Measurements from ENCODE around the gene ATG7. TPM values are rescaled to one million over a fixed set of nuclear protein-coding genes. Genes with fewer than 3 reads are reported as not detected.
"Not testable (repeated sequence)": the region's sequence is repeated elsewhere in the genome, so short reads cannot be mapped to it uniquely, and the experiment has no call there.

The ATG7 gene
- total RNA-seq, 1 experiment from 2014 or later, result 56.1 TPM

DNA sequence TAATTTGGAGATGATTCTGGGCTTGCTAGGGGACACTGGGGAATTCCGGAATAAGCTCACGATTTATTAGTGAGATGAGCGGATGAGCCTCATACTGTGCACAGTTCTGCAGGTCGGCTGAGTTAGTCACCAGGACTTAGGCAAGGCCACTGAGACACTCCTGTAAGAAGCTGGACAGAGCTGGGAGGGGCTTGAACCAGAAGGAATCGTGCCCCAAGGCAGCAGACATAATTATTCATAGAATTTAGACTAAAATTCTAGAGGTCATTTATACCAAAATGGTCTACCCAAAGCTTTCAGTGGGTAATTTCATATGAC, 250.2 kb downstream of the ATG7 start:
- no peak overlapping the region for H3K4me3 ChIP-seq
- ChIA-PET POLR2A (ENCODE audit: unreplicated experiment) (no interaction called here), CTCF (no interaction called here)
- H3K4me2 ChIP-seq, result no peak overlapping the region
- H4K20me1 ChIP-seq (ENCODE audit: insufficient read depth), result no peaks in the 10 kb centered on the region
- no peaks in the 10 kb centered on the region for H3K36me3 ChIP-seq (ENCODE audit: low read depth)
- H2AFZ ChIP-seq, result no peak overlapping the region
- no peaks in the 10 kb centered on the region for H3K27me3 ChIP-seq (ENCODE audit: insufficient read depth, low read depth)
- H3F3A ChIP-seq (ENCODE audit: insufficient read depth, low read depth), result no peaks in the 10 kb centered on the region; the same call in 1 of the 2 replicates
- no peak overlapping the region for H3K27ac ChIP-seq
- no peak for DNase-seq
- TF ChIP-seq, protein P1, sequence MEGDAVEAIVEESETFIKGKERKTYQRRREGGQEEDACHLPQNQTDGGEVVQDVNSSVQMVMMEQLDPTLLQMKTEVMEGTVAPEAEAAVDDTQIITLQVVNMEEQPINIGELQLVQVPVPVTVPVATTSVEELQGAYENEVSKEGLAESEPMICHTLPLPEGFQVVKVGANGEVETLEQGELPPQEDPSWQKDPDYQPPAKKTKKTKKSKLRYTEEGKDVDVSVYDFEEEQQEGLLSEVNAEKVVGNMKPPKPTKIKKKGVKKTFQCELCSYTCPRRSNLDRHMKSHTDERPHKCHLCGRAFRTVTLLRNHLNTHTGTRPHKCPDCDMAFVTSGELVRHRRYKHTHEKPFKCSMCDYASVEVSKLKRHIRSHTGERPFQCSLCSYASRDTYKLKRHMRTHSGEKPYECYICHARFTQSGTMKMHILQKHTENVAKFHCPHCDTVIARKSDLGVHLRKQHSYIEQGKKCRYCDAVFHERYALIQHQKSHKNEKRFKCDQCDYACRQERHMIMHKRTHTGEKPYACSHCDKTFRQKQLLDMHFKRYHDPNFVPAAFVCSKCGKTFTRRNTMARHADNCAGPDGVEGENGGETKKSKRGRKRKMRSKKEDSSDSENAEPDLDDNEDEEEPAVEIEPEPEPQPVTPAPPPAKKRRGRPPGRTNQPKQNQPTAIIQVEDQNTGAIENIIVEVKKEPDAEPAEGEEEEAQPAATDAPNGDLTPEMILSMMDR (conservative IDR thresholded peaks at IDR 0.05), result no peak
- TF ChIP-seq EZH2 (IDR thresholded peaks at IDR 0.05; ENCODE audit: low read depth), result no peak
- intact Hi-C loops (cut with micrococcal nuclease; ENCODE audit: unreplicated experiment), result no loop called here
- H3K79me2 ChIP-seq (ENCODE audit: low read depth), result no peaks in the 10 kb centered on the region
- BruUV-seq (replicated peaks), result no TSS peak
- no peaks in the 10 kb centered on the region for H3K4me1 ChIP-seq (replicated peaks; ENCODE audit: insufficient read depth)
- H3K9me2 ChIP-seq (ENCODE audit: insufficient read depth), result no peaks in the 10 kb centered on the region
- no peaks in the 10 kb centered on the region for H3K9me3 ChIP-seq (ENCODE audit: insufficient read depth, low read depth)

DNA sequence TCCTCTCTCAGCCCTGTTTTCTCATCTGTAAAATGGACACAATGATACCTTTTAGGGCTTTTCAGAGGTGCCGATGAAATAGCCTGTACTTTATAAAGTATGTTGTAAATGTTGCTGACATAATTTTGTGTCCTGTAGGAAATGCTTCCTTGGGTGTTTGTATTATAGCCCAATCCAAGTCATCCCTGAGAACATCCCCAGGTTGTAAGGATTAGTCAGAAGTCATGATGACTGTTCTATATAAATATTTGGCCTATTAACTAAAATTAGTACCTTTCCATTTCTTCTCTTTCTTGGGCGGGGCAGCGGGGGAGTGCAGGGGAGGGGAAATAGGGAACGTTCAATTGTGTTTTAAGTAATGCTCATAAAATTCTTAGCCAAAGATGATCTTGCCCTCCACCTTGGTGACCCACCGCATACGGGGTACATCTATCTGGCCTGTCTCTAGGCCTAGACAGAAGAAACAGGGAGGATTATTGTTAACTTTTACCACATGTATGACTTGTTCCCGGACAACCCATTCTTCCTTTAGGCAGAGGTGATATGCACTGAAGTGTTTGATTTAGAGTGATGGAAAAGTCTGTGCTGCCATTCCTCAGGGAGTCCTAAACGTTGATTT, 250.9 kb downstream of the ATG7 start:
- Histone ChIP-seq H3F3A (ENCODE audit: insufficient read depth, low read depth) (no peaks in the 10 kb centered on the region; the same call in 1 of the 2 replicates), H3K4me2 (no peak overlapping the region), H4K20me1 (ENCODE audit: insufficient read depth) (no peaks in the 10 kb centered on the region), H3K36me3 (ENCODE audit: low read depth) (no peaks in the 10 kb centered on the region), H3K27me3 (ENCODE audit: insufficient read depth, low read depth) (no peaks in the 10 kb centered on the region), H3K9me3 (ENCODE audit: insufficient read depth, low read depth) (no peaks in the 10 kb centered on the region), H3K4me1 (replicated peaks; ENCODE audit: insufficient read depth) (no peaks in the 10 kb centered on the region), H3K9me2 (ENCODE audit: insufficient read depth) (no peaks in the 10 kb centered on the region), H3K4me3 (no peak overlapping the region), H2AFZ (no peak overlapping the region), H3K79me2 (ENCODE audit: low read depth) (no peaks in the 10 kb centered on the region), H3K27ac (no peak overlapping the region)
- no peak for TF ChIP-seq EZH2 (IDR thresholded peaks at IDR 0.05; ENCODE audit: low read depth)
- TF ChIP-seq, protein P1 (conservative IDR thresholded peaks at IDR 0.05), result no peak
- CTCF ChIA-PET, result no interaction called here
- POLR2A ChIA-PET (ENCODE audit: unreplicated experiment), result no interaction called here
- BruUV-seq (replicated peaks), result no TSS peak
- DNase-seq, result no peak
- intact Hi-C loops (cut with micrococcal nuclease; ENCODE audit: unreplicated experiment), result no loop called here

DNA sequence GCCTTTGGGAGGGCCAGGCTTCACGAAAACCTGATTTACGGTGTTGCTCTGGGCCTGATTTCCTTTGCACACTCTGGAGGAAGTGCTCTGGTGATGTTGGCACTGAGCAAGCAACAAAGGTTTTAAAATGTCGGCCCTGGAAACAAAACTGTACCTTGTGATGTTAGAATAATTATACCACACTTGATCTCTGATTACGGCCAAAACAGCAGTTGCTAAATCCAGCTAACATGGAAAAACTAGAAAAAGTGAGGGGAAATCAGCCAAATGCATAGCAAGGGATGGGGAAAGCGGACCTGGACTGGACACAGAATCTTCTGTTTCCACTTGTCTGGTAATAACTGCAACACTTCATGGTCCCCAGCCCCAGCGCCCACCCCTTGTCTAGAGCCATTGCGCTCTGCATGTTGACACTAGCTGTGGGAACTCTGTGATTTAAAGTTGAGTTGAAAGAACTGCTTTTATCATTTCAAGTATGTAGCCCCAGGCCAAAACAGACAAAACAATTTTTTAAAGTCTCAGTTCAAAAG, 251.4 kb downstream of the ATG7 start:
- ChIA-PET POLR2A (ENCODE audit: unreplicated experiment) (no interaction called here), CTCF (no interaction called here)
- intact Hi-C loops (cut with micrococcal nuclease; ENCODE audit: unreplicated experiment), result no loop called here
- Histone ChIP-seq H3K4me1 (replicated peaks; ENCODE audit: insufficient read depth) (no peaks in the 10 kb centered on the region), H3K4me3 (no peak overlapping the region), H3K27me3 (ENCODE audit: insufficient read depth, low read depth) (no peaks in the 10 kb centered on the region), H4K20me1 (ENCODE audit: insufficient read depth) (no peaks in the 10 kb centered on the region), H3K9me2 (ENCODE audit: insufficient read depth) (no peaks in the 10 kb centered on the region), H3K79me2 (ENCODE audit: low read depth) (no peaks in the 10 kb centered on the region), H3K36me3 (ENCODE audit: low read depth) (no peaks in the 10 kb centered on the region), H3F3A (ENCODE audit: insufficient read depth, low read depth) (no peaks in the 10 kb centered on the region; the same call in 1 of the 2 replicates), H3K27ac (no peak overlapping the region), H3K4me2 (no peak overlapping the region), H3K9me3 (ENCODE audit: insufficient read depth, low read depth) (no peaks in the 10 kb centered on the region), H2AFZ (no peak overlapping the region)
- DNase-seq, result no peak
- BruUV-seq (replicated peaks), result no TSS peak
- TF ChIP-seq, protein P1 (conservative IDR thresholded peaks at IDR 0.05), result no peak
- no peak for TF ChIP-seq EZH2 (IDR thresholded peaks at IDR 0.05; ENCODE audit: low read depth)

DNA sequence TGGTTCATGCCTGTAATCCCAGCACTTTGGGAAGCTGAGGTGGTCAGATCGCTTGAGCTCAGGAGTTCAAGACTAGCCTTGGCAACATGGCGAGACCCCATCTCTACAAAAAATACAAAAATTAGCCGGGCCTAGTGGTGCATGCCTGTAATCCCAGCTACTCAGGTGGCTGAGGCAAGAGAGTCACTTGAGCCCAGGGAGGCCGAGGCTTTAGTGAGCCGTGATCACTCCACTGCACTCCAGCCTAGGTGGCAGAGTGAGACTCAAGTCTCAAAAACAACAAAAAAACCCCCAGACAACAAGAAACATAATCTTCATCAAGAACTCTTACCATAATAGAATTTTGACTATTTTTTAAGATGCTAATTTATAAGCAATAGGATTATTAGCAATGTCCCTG, 253.9 kb downstream of the ATG7 start:
- H3K27ac ChIP-seq; H2AFZ ChIP-seq; BruUV-seq (replicated peaks); H3K27me3 ChIP-seq (ENCODE audit: insufficient read depth, low read depth); H3K9me2 ChIP-seq (ENCODE audit: insufficient read depth); H3K36me3 ChIP-seq (ENCODE audit: low read depth); H3F3A ChIP-seq (ENCODE audit: insufficient read depth, low read depth); CTCF ChIA-PET; H3K4me2 ChIP-seq; DNase-seq; H3K4me1 ChIP-seq (replicated peaks; ENCODE audit: insufficient read depth); H4K20me1 ChIP-seq (ENCODE audit: insufficient read depth); H3K9me3 ChIP-seq (ENCODE audit: insufficient read depth, low read depth); H3K79me2 ChIP-seq (ENCODE audit: low read depth); H3K4me3 ChIP-seq; intact Hi-C loops (cut with micrococcal nuclease; ENCODE audit: unreplicated experiment); POLR2A ChIA-PET (ENCODE audit: unreplicated experiment): not testable (repeated sequence)

Data from PC-9 (cell line).